ENCODE measurements around the gene STK10.

Gene STK10

GRCh38 chr5:172142709-172143215 lies 45.3 kb downstream of the STK10 start:
- TF ChIP-seq ESRRG (CRISPR knock-in tag; IDR thresholded peaks at IDR 0.05) (no peak), TOX (CRISPR knock-in tag; IDR thresholded peaks at IDR 0.05; ENCODE audit: borderline replicate concordance) (no peak), RARB (CRISPR knock-in tag; IDR thresholded peaks at IDR 0.05) (no peak), ZFP3 (CRISPR knock-in tag; IDR thresholded peaks at IDR 0.05) (no peak)
- no peak for ATAC-seq

GRCh38 chr5:172141949-172142319 lies 46.1 kb downstream of the STK10 start:
- TF ChIP-seq ARNTL (CRISPR knock-in tag; IDR thresholded peaks at IDR 0.05; ENCODE audit: borderline replicate concordance, low read depth) (no peak), GLIS3 (CRISPR knock-in tag; IDR thresholded peaks at IDR 0.05) (no peak), ESRRG (CRISPR knock-in tag; IDR thresholded peaks at IDR 0.05) (no peak), ZNF70 (CRISPR knock-in tag; IDR thresholded peaks at IDR 0.05) (no peak), ZNF8 (CRISPR knock-in tag; IDR thresholded peaks at IDR 0.05) (no peak), CREB5 (CRISPR knock-in tag; IDR thresholded peaks at IDR 0.05; ENCODE audit: low read depth) (no peak), ZNF565 (CRISPR knock-in tag; conservative IDR thresholded peaks at IDR 0.05; ENCODE audit: low read depth) (no peak), RARB (CRISPR knock-in tag; IDR thresholded peaks at IDR 0.05) (no peak), ZFP30 (CRISPR knock-in tag; IDR thresholded peaks at IDR 0.05) (no peak), TOX (CRISPR knock-in tag; IDR thresholded peaks at IDR 0.05; ENCODE audit: borderline replicate concordance) (no peak), PPARA (CRISPR knock-in tag; IDR thresholded peaks at IDR 0.05; ENCODE audit: borderline replicate concordance) (no peak), TSHZ2 (CRISPR knock-in tag; IDR thresholded peaks at IDR 0.05) (no peak), POU6F1 (CRISPR knock-in tag; IDR thresholded peaks at IDR 0.05; ENCODE audit: borderline replicate concordance, low read depth) (no peak), OSR1 (CRISPR knock-in tag; IDR thresholded peaks at IDR 0.05) (no peak), SNAI2 (CRISPR knock-in tag; IDR thresholded peaks at IDR 0.05) (no peak), CSDC2 (CRISPR knock-in tag; IDR thresholded peaks at IDR 0.05) (no peak), PATZ1 (CRISPR knock-in tag; IDR thresholded peaks at IDR 0.05; ENCODE audit: borderline replicate concordance) (no peak), ISL1 (CRISPR knock-in tag; IDR thresholded peaks at IDR 0.05) (no peak), CSRNP3 (CRISPR knock-in tag; IDR thresholded peaks at IDR 0.05) (no peak)
- ATAC-seq = no peak

GRCh38 chr5:172140866-172141265 lies 47.2 kb downstream of the STK10 start:
- TF ChIP-seq TCF4 (CRISPR knock-in tag; IDR thresholded peaks at IDR 0.05; ENCODE audit: borderline replicate concordance) = no peak
- no peak for TF ChIP-seq GLIS3 (CRISPR knock-in tag; IDR thresholded peaks at IDR 0.05)
- TF ChIP-seq RARB (CRISPR knock-in tag; IDR thresholded peaks at IDR 0.05) = no peak
- no peak for TF ChIP-seq BACH2 (CRISPR knock-in tag; IDR thresholded peaks at IDR 0.05; ENCODE audit: borderline replicate concordance)
- TF ChIP-seq CREB5 (CRISPR knock-in tag; IDR thresholded peaks at IDR 0.05; ENCODE audit: low read depth) = no peak
- TF ChIP-seq PPARA (CRISPR knock-in tag; IDR thresholded peaks at IDR 0.05; ENCODE audit: borderline replicate concordance) = no peak
- TF ChIP-seq CSDC2 (CRISPR knock-in tag; IDR thresholded peaks at IDR 0.05) = no peak
- no peak for TF ChIP-seq ZFP30 (CRISPR knock-in tag; IDR thresholded peaks at IDR 0.05)
- no peak for TF ChIP-seq ZNF70 (CRISPR knock-in tag; IDR thresholded peaks at IDR 0.05)
- no peak for TF ChIP-seq PATZ1 (CRISPR knock-in tag; IDR thresholded peaks at IDR 0.05; ENCODE audit: borderline replicate concordance)
- TF ChIP-seq ZFP3 (CRISPR knock-in tag; IDR thresholded peaks at IDR 0.05) = no peak
- TF ChIP-seq ARNTL (CRISPR knock-in tag; IDR thresholded peaks at IDR 0.05; ENCODE audit: borderline replicate concordance, low read depth) = no peak
- no peak for TF ChIP-seq ISL1 (CRISPR knock-in tag; IDR thresholded peaks at IDR 0.05)
- no peak for TF ChIP-seq ESRRG (CRISPR knock-in tag; IDR thresholded peaks at IDR 0.05)
- TF ChIP-seq SNAI2 (CRISPR knock-in tag; IDR thresholded peaks at IDR 0.05) = no peak
- TF ChIP-seq ZNF565 (CRISPR knock-in tag; conservative IDR thresholded peaks at IDR 0.05; ENCODE audit: low read depth) = no peak
- no peak for TF ChIP-seq OSR1 (CRISPR knock-in tag; IDR thresholded peaks at IDR 0.05)
- no peak for TF ChIP-seq ZC3H10 (CRISPR knock-in tag; IDR thresholded peaks at IDR 0.05)
- ATAC-seq = no peak
